CD8-positive, alpha-beta memory T cell (primary cell): ENCODE results near the gene SPINK14. TPM values are rescaled to one million over a fixed set of nuclear protein-coding genes. Genes with fewer than 3 reads are reported as not detected.

ENCODE experiments used
- polyA plus RNA-seq: library from polyadenylated mRNA; unstranded; fragments of 300-500 nt; fragmentation: Illumina TruSeq; gene quantifications from one replicate; pipeline ENCODE4 v1.2.3, GENCODE V29; 2021
- total RNA-seq, 2 experiments: library from RNA; stranded (reverse); gene quantifications; one replicate each; pipeline ENCODE4 v1.2.3, GENCODE V29; 2021

SPINK14 gene
- total and polyA plus RNA-seq, 3 experiments from 2014 or later, result not detected

Other genes with a start within 250 kb of the SPINK14 start
- not detected for gene SPINK5, start 104.6 kb upstream of the SPINK14 start, total RNA-seq
- gene SPINK5, start 104.6 kb upstream of the SPINK14 start, polyA plus RNA-seq, result not detected
- gene SPINK6, start 34.5 kb downstream of the SPINK14 start, total RNA-seq, result not detected
- gene SPINK6, start 34.5 kb downstream of the SPINK14 start, polyA plus RNA-seq, result not detected
- not detected for gene MARCOL, start 70.0 kb downstream of the SPINK14 start, total RNA-seq
- not detected for gene MARCOL, start 70.0 kb downstream of the SPINK14 start, polyA plus RNA-seq
- gene SPINK13, start 100.2 kb downstream of the SPINK14 start, total RNA-seq, result not detected
- gene SPINK13, start 100.2 kb downstream of the SPINK14 start, polyA plus RNA-seq, result not detected
- gene SPINK7, start 143.9 kb downstream of the SPINK14 start, total RNA-seq, result not detected
- gene SPINK7, start 143.9 kb downstream of the SPINK14 start, polyA plus RNA-seq, result not detected
- gene SPINK9, start 167.0 kb downstream of the SPINK14 start, total RNA-seq, result not detected
- gene SPINK9, start 167.0 kb downstream of the SPINK14 start, polyA plus RNA-seq, result not detected
- 10 to 100 TPM; 36.7 to 42.4 TPM for gene FBXO38, start 215.4 kb downstream of the SPINK14 start, total RNA-seq
- 22.4 TPM for gene FBXO38, start 215.4 kb downstream of the SPINK14 start, polyA plus RNA-seq